SKM-1 treated with dmso at 0.1 percent for 144 hours (cell line): ENCODE measurements around the gene IL2RA.

Source experiments
- DNase-seq: peaks from one replicate; lab custom pipeline; 2025; ENCODE audit not compliant: unreplicated experiment; lab: John Stamatoyannopoulos, UW

Gene IL2RA

GRCh38 chr10:5989756-5990155 lies 72.4 kb downstream of the IL2RA start:
- DNase-seq, result no peak

- no peak for DNase-seq
Observed at GRCh38 chr10:5988336-5988920, 73.7 kb downstream of the IL2RA start.

- DNase-seq, result no peak
Observed at GRCh38 chr10:5987747-5988146, 74.4 kb downstream of the IL2RA start.

GRCh38 chr10:5985029-5985428 lies 77.1 kb downstream of the IL2RA start:
- no peak for DNase-seq

- DNase-seq, result no peak
Observed at GRCh38 chr10:5983774-5984173, 78.4 kb downstream of the IL2RA start.

GRCh38 chr10:5981529-5981928 lies 80.6 kb downstream of the IL2RA start:
- DNase-seq, result no peak

GRCh38 chr10:5978230-5978489 lies 84.0 kb downstream of the IL2RA start:
- no peak for DNase-seq

GRCh38 chr10:5977471-5978229 lies 84.5 kb downstream of the IL2RA start, which contains the start of gene IL15RA:
Gene IL15RA, minus strand, starts transcription at chr10:5977543. Its CDS starts 51 bp downstream, at chr10:5977492.
- DNase-seq, result no peak

- DNase-seq, result no peak
Observed at GRCh38 chr10:5976512-5977470, 85.4 kb downstream of the IL2RA start.

- DNase-seq, result no peak
Observed at GRCh38 chr10:5975641-5976473, 86.3 kb downstream of the IL2RA start.

GRCh38 chr10:5973069-5973468 lies 89.1 kb downstream of the IL2RA start:
- DNase-seq, result no peak

GRCh38 chr10:5971886-5972285 lies 90.3 kb downstream of the IL2RA start:
- no peak for DNase-seq

- no peak for DNase-seq
Observed at GRCh38 chr10:5971315-5971832, 90.8 kb downstream of the IL2RA start.

- no peak for DNase-seq
Observed at GRCh38 chr10:5970527-5970926, 91.6 kb downstream of the IL2RA start.

- no peak for DNase-seq
Observed at GRCh38 chr10:5970066-5970465, 92.1 kb downstream of the IL2RA start.

GRCh38 chr10:5968681-5969453 lies 93.3 kb downstream of the IL2RA start:
- DNase-seq, result no peak

GRCh38 chr10:5968037-5968680 lies 94.0 kb downstream of the IL2RA start:
- DNase-seq, result no peak

- DNase-seq, result no peak
Observed at GRCh38 chr10:5965266-5965665, 96.9 kb downstream of the IL2RA start.

- DNase-seq, result no peak
Observed at GRCh38 chr10:5964736-5965135, 97.4 kb downstream of the IL2RA start.
